Sigmoid colon (tissue), 4 donors: ENCODE results near the gene GNG2.

Experiments
- EP300 ChIP-seq, 4 donors: sonication (generic); formaldehyde crosslinking; IDR thresholded peaks; one replicate each; pipeline ENCODE4 v1.6.1; 2017; ENCODE audit warnings: antibody characterized with exemption in 4 of 4
- POLR2A ChIP-seq, 2 donors: fragments of 450-650 bp; IDR thresholded peaks; one replicate each; pipeline ENCODE4 v1.6.1; 2016; ENCODE audit warnings: antibody characterized with exemption in 2 of 2, mild to moderate bottlenecking in 2 of 2, moderate library complexity in 2 of 2
- POLR2AphosphoS5 ChIP-seq, 4 donors: sonication (generic); formaldehyde crosslinking; IDR thresholded peaks; one replicate each; pipeline ENCODE4 v1.6.1; 2017; ENCODE audit warnings: antibody characterized with exemption in 4 of 4
- TF ChIP-seq, protein P1 (sequence below), 4 experiments: fragments of 450-650 bp in 3 of 4; fragments of 200-600 bp in 1 of 4; IDR thresholded peaks; one replicate each; pipeline ENCODE4 v1.5.1; 2016 to 2019; ENCODE audit warnings: antibody characterized with exemption in 4 of 4, mild to moderate bottlenecking in 3 of 4, moderate library complexity in 2 of 4

DNA sequence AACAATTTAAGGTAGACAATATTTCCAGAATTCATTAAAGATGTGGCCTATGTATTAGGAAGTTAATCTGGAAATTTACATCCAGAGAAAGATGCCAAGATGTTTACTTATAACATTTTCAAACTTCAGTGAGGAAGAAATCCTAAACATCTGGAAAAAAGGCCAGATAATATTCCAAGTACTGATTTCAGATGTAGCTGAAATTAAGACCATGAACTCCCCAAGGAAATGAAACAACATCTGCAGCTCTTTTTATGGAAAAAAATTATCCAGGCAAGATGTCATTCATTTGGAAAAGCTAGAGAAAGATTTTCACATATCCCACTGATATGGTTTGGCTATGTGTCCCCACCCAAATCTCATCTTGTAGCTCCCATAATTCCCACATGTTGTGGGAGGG, 35.0 kb downstream of the GNG2 start:
- TF ChIP-seq POLR2A (IDR thresholded peaks at IDR 0.05) (no peak), POLR2AphosphoS5 (IDR thresholded peaks at IDR 0.05) (no peak), EP300 (IDR thresholded peaks at IDR 0.05) (no peak)
- TF ChIP-seq, protein P1, sequence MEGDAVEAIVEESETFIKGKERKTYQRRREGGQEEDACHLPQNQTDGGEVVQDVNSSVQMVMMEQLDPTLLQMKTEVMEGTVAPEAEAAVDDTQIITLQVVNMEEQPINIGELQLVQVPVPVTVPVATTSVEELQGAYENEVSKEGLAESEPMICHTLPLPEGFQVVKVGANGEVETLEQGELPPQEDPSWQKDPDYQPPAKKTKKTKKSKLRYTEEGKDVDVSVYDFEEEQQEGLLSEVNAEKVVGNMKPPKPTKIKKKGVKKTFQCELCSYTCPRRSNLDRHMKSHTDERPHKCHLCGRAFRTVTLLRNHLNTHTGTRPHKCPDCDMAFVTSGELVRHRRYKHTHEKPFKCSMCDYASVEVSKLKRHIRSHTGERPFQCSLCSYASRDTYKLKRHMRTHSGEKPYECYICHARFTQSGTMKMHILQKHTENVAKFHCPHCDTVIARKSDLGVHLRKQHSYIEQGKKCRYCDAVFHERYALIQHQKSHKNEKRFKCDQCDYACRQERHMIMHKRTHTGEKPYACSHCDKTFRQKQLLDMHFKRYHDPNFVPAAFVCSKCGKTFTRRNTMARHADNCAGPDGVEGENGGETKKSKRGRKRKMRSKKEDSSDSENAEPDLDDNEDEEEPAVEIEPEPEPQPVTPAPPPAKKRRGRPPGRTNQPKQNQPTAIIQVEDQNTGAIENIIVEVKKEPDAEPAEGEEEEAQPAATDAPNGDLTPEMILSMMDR (IDR thresholded peaks at IDR 0.05) = no peak
